ENCODE results near the gene ZNF580.
A peak's percentile ranks its signal among the peaks of the same experiment; 100 is the strongest.

Gene ZNF580

GRCh38 chr19:55640577-55641425 is at the start of gene ZNF580:
Gene ZNF580 (plus strand): TSS chr19:55641002. CDS start chr19:55642509, 1,507 bp downstream.
- DNase-seq (ENCODE audit: low read depth), result peak; percentile 59
- H3K4me3 ChIP-seq (ENCODE audit: low read depth, low read length), result peak within 1 kb of the TSS; percentile 92

GRCh38 chr19:55591555-55591954 is 49.2 kb upstream of the ZNF580 start:
- DNase-seq (ENCODE audit: low read depth), result no peak
- no peak overlapping the region for H3K4me3 ChIP-seq (ENCODE audit: low read depth, low read length)

GRCh38 chr19:55592391-55593090 is 48.3 kb upstream of the ZNF580 start:
- no peak overlapping the region for H3K4me3 ChIP-seq (ENCODE audit: low read depth, low read length)
- DNase-seq (ENCODE audit: low read depth), result no peak

- DNase-seq (ENCODE audit: low read depth), result no peak
- no peak overlapping the region for H3K4me3 ChIP-seq (ENCODE audit: low read depth, low read length)
These were observed 47.6 kb upstream of the ZNF580 start for GRCh38 chr19:55593096-55593772.

GRCh38 chr19:55594996-55595545 is 45.7 kb upstream of the ZNF580 start:
- no peak for DNase-seq (ENCODE audit: low read depth)
- H3K4me3 ChIP-seq (ENCODE audit: low read depth, low read length), result no peak overlapping the region

- DNase-seq (ENCODE audit: low read depth), result no peak
- H3K4me3 ChIP-seq (ENCODE audit: low read depth, low read length), result no peak overlapping the region
These were observed 44.5 kb upstream of the ZNF580 start for GRCh38 chr19:55596304-55596703.

- no peak for DNase-seq (ENCODE audit: low read depth)
- no peak overlapping the region for H3K4me3 ChIP-seq (ENCODE audit: low read depth, low read length)
These were observed 43.3 kb upstream of the ZNF580 start for GRCh38 chr19:55597501-55597921.

- no peak for DNase-seq (ENCODE audit: low read depth)
- no peak overlapping the region for H3K4me3 ChIP-seq (ENCODE audit: low read depth, low read length)
These were observed 42.8 kb upstream of the ZNF580 start for GRCh38 chr19:55598034-55598433.

- DNase-seq (ENCODE audit: low read depth), result peak; percentile 79
- H3K4me3 ChIP-seq (ENCODE audit: low read depth, low read length), result peak overlapping the region; percentile 82
These were observed 41.9 kb upstream of the ZNF580 start for GRCh38 chr19:55598719-55599467.

- DNase-seq (ENCODE audit: low read depth), result peak; percentile 97
- peak within 1 kb of the TSS; percentile 82 for H3K4me3 ChIP-seq (ENCODE audit: low read depth, low read length)
These were observed 41.3 kb upstream of the ZNF580 start, which contains the start of gene FIZ1 for GRCh38 chr19:55599468-55599841. Gene FIZ1 (minus strand): TSS chr19:55599517. CDS start chr19:55597865, 1,652 bp downstream.

GRCh38 chr19:55599842-55600661 is 40.8 kb upstream of the ZNF580 start, which contains the start of gene ZNF524:
Gene ZNF524 (plus strand): TSS chr19:55600288. CDS start chr19:55602113, 1,825 bp downstream.
- peak; percentile 53 for DNase-seq (ENCODE audit: low read depth)
- peak within 1 kb of the TSS; percentile 82 for H3K4me3 ChIP-seq (ENCODE audit: low read depth, low read length)

GRCh38 chr19:55600662-55601028 is 40.2 kb upstream of the ZNF580 start:
- H3K4me3 ChIP-seq (ENCODE audit: low read depth, low read length), result peak overlapping the region; percentile 82
- DNase-seq (ENCODE audit: low read depth), result no peak

- peak overlapping the region; percentile 82 for H3K4me3 ChIP-seq (ENCODE audit: low read depth, low read length)
- no peak for DNase-seq (ENCODE audit: low read depth)
These were observed 39.7 kb upstream of the ZNF580 start for GRCh38 chr19:55601084-55601483.

- no peak overlapping the region for H3K4me3 ChIP-seq (ENCODE audit: low read depth, low read length)
These were observed 38.4 kb upstream of the ZNF580 start for GRCh38 chr19:55602104-55603001.

GRCh38 chr19:55603115-55603514 is 37.7 kb upstream of the ZNF580 start:
- H3K4me3 ChIP-seq (ENCODE audit: low read depth, low read length), result no peak overlapping the region
- DNase-seq (ENCODE audit: low read depth), result no peak

More at GRCh38 chr19:55602104-55603001, 38.4 kb upstream of the ZNF580 start:
- DNase-seq (ENCODE audit: low read depth), result no peak

GRCh38 chr19:55603581-55604292 is 37.1 kb upstream of the ZNF580 start:
- H3K4me3 ChIP-seq (ENCODE audit: low read depth, low read length), result no peak overlapping the region
- DNase-seq (ENCODE audit: low read depth), result no peak
